GM18873 (cell line): ENCODE data around the gene BATF2.
"Not testable (repeated sequence)": the region's sequence is repeated elsewhere in the genome, so short reads cannot be mapped to it uniquely, and the experiment has no call there.

Source experiments
- ATAC-seq: cut with Tn5 transposase; IDR thresholded peaks from one replicate; pipeline ENCODE4 v1.9.1; 2021; ENCODE audit warnings: mild to moderate bottlenecking, moderate library complexity, moderate number of reproducible peaks; ENCODE audit not compliant: unreplicated experiment, low FRiP score

BATF2 gene

DNA sequence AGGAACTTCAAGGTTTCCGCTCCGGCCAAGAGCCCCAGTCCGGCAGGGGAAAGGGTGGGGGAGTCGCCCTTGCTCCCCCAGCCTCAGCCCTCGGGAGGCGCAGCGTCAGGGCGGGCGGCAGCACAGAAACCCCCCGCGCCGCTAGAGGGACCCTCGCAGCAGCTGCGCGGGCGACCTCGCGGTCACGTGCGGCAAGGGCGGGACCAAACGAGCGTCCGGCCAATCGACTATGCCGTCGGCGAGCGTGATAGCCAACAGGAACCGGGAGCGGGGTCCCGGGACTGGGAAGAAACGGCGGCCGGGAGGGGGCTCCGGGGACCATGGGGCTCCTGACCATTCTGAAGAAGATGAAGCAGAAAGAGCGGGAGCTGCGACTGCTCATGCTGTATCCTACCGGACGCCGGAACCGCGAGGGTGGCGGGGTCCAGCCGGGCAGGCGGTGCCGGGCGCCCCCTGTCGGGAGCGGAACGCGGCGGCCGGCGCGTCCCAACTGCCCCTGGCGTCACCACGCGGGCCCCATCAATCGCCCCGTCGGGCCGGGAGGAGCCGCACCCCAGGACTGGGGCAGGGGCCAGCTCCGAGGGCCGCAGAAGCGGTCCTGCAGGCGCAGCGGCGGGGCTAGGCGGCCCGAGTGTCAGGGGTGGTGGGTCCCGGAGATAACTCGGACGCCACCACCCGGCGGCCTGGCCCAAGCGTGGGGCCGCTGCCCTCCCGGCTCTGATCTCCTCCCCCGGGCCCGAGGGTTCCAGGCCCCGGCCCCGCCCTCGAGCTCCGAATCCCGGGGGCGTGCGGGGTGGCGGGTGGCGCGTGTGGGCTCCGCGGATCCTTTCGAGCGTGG lies 17.3 kb upstream of the BATF2 start, which contains the start of gene ARL2:
TSS of gene ARL2 (plus strand) at position 273 of the 838 bp plus-strand sequence. CDS start at position 321, 48 bp downstream.
- peak; percentile 70 for ATAC-seq

DNA sequence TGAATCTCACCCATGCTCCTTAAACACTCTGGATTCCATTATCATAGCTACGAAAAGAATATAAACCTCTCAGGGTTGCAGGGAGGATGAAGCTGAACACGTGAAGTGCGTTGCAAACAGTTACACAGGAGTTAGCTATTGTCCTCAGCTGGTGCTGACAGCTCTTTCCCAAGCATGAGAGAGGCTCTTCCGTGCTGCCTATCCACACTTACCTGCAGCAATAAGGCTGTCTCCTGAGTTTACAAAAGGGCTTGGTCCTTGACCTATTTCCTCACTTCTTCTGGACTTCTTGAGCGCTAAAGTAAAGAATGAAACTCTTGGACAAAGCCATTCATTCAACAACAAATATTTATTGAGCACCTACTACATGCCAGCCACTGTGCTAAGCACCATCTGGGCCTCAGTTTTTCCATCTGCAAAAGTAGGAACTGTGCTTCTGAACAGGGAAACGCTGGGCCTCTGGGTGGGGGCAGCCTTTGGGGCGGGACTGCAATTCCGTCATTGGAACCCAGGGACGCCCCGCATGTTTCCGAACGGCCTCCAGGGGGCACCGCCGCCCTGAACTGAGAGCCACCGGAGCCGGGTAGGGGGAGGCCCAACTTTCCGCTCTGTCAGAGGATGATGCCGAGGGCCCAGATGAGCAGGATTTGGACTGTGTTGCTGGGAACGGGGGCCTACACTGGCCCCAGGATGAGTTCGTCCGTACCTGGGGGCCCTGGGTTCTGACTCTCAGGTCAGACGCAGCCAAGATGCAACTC lies 16.5 kb upstream of the BATF2 start:
- peak; percentile 59 for ATAC-seq

DNA sequence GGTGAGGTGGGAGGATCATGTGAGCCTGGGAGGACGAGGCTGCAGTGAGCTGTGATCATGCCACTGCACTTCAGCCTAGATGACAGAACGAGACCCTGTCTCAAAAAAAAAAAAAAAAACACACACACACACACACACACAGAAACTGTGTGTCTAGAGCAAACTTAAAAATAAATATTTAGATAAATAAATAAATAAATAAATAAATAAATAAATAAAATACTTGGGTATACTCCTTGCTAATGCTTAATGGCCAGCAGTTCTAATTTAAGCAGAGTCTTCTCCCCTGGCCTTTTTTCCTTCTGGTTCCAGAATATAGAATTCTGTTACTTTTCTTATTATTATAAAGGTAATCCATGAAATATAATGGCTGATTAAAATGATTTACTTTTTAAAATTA lies 12.1 kb upstream of the BATF2 start:
- ATAC-seq: no peak

DNA sequence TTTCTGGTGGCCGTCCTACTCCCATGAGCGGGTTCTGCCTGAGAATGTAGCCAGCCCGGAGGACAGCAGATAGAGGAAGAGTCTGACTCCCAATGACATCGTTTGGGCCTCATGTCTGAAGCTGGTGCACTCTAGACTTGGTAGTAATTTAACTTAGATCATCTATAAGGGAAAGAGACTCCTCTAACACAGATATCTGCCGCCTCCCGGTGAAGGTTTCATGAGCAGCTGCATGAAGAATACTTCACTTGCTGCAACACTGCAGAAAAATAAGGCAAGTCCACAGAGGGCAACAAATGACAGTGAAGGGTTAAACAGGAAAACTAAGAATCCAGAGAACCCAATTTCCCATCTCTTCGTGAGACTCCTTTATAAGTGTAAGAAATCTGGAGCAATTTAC lies 11.2 kb upstream of the BATF2 start:
- no peak for ATAC-seq

DNA sequence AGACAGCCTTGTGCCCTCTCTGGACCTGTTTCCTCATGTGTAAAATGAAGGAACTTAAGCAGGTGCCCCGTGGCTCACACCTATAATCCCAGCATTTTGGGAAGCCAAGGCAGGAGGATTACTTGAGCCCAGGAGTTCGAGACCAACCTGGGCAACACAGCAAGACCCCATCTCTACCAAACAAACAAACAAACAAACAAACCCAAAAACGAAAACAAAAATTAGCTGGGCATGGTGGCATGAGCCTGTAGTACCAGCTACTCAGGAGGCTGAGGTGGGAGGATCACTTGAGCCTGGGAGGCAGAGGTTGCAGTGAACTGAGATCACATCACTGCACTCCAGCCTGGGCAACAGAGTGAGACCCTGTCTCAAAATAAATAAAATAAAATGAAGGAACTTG lies 7.2 kb upstream of the BATF2 start:
- not testable (repeated sequence) for ATAC-seq

DNA sequence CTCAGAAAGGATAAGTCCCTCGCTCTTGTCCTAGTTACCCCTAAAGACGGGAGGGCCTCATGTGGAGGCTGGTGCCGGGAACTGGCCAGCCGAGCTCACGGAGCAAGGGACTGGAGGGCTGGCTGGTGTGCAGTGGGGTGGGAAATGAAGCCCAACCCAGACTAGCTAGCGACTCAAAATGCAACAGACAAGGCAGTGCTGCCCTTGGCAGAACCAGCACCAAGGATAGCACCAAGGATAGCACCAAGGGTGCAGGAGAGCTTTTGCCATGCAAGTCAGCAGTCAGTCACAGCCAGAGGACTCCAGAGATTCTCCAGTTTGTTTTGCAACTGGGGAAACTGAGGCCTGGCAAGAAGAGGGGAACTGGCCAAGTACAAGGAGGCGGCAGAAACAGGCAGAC lies 6.5 kb upstream of the BATF2 start:
- no peak for ATAC-seq

DNA sequence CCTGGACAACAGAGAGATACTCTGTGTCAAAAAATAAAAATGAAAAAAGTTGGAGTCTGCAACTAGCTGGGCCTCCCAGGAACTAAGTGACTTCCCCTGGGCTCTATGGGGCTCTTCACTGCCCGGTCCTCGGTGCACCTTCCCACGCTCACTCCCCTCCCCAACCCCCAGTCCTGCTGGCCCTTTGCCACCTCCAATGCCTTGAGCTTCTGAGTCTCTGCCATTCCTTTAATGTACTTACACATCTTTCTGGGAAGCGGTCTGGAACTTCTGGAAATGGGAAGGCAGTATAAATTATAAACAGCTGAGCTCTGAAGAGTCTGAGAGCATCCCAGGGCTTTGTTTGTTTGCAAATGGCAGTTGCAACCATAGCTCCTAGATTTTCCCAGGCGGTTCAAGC lies 5.9 kb upstream of the BATF2 start:
- ATAC-seq: no peak

DNA sequence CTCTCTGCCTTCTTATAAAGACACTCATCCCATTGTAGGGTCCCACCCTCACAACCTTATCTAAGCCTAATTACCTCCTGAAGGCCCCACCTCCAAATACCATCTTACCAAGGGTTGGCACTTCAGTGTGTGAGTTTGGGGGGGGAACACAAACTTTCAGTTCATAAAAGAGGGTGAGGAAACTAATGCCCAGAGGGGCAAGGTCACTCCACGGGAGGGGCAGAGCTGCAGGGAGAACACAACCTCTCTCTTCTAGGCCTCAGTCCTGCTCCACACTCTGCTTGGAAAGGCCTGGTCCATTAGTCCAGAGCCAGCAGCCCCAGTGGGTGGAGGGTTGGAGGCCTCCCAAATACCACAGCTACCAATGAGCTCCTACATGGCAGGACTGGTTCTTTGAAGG lies 2.7 kb upstream of the BATF2 start:
- no peak for ATAC-seq

DNA sequence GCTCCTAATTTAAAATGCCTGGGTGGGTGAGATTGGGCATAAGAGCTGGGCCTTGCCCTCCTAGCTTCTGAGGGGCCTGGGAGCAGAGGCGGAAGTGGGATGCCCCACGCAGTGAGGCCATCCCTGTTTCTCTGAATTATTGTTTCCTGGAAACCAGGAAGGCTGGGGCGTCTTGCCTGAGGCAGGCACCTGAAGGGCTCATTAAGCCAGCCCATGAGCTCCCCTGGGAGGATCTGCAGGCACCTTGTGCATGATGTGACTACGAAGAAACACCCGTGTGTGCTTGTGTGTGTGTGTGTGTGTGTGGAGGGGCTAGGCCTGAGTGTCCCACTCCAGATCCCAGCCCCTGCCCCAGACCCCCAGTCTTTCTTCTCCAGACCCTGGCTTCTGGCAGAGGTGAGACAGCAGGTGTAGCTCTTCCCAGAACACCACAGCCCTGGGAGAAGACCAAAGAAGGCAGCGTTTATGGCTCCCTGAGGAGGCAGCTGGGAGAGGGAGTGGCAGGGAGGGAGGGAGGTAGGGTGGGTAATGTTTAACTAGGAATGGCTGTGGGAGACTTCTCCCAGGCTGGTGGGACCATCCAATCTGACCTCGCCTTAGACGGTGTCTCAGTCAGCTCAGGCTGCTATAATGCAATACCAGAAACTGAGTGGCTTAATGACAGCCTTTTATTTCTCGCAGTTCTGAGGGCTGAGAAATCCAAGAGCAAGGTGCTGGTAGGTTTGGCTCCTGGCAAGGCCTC lies 2.1 kb upstream of the BATF2 start:
- ATAC-seq: no peak

DNA sequence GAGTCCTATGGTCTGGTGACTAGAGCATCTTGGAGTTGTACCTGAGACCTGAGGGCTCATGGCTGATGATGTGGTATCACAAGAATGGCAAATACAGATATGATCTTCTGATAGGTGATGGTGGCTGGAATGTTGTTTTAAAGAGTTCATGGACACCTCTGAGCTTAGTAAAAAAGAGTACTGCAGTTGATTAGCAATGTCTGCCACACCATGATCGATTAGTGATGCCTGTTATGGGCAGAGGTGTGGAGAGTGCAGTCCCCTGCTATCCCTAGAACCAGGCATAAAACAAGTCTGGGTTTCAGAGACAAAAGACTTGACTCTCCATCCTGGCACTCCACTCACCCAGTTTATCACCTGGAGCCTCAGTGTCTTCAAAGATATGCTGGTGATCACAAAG lies 1.4 kb upstream of the BATF2 start:
- no peak for ATAC-seq

DNA sequence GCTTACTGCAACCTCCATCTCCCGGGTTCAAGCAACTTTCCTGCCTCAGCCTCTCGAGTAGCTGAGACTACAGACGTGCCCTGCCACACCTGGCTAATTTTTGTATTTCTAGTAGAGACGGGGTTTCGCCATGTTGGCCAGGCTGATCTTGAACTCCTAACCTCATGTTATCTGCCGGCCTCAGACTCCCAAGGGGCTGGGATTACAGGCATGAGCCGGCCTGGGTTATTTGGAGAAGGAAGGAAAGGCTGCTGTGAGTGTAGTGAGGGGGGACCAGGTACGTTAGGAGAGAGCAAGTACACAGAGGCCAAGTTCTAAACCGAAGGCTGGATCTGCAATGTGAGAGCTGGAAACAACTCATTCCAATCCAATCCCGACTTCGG lies 453 bp downstream of the BATF2 start:
- no peak for ATAC-seq

DNA sequence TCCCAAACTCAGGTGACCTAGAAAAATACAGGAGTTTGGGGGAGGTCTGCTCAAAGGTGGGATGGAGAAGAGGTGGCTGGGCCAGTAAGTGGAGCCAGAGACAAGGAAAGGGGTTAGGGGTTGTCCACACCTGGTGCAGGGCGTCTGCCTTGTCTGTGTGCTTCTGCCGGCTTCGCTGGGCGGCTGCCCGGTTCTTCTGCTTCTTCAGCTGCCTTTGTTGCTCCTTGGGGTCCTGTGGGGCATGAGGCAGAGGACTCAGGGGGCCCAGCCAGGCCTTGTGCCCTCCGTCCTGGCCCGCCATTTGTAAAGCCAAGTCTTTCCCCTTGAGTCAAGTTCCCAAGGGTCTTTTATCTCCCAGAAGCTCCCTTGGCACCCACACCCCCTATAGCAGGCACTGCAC lies 2.5 kb downstream of the BATF2 start:
- no peak for ATAC-seq

DNA sequence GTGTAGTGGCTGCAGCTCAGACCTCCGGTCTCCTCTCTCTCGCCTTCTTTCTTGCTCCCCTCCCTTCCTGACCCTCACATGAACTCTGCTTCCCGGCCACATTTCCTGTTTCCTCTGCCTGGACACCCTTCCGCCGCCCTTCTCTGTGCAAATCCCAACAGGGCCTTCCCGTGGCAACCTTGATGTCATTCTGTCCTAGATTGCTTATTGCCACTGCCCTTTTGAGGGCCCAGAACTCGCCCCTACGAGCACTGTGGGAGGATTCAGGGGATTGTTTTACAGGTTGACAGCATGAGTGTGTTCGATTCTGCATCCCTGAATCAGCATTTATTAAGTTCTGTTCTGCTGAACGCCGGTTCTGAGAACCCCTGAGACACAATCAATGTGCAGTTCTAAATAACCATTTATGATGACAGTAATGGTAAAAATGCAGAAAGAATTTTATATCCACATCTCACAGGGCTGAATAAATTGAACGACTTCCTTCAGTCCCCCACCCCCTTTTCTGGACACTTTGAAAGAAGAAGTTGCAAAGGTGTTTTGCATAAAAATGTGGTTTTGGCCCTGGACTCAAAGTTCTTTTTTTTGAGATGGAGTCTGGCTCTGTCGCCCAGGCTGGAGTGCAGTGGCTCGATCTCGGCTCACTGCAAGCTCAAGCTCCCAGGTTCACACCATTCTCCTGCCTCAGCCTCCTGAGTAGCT lies 6.4 kb downstream of the BATF2 start:
- no peak for ATAC-seq

DNA sequence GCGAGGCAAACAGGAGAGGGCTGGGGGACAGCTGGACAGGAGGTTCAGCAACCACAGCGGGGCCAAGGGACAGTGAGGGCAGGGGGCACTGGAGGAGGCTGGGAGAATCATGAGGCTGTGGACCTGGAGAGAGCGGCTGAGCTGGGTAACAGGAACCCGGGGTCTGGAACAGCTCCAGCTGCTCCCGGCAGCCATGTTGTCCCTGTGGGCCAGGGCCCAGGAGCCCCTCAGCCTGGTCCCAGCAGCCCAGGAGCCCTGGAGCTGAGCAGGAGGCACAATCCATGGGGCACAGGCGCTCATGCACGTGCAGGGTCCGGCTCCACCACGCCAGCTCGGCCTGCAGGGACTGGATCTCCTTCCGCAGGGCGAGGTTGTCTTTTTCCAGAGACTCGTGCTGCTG lies 7.4 kb downstream of the BATF2 start:
- ATAC-seq: no peak

DNA sequence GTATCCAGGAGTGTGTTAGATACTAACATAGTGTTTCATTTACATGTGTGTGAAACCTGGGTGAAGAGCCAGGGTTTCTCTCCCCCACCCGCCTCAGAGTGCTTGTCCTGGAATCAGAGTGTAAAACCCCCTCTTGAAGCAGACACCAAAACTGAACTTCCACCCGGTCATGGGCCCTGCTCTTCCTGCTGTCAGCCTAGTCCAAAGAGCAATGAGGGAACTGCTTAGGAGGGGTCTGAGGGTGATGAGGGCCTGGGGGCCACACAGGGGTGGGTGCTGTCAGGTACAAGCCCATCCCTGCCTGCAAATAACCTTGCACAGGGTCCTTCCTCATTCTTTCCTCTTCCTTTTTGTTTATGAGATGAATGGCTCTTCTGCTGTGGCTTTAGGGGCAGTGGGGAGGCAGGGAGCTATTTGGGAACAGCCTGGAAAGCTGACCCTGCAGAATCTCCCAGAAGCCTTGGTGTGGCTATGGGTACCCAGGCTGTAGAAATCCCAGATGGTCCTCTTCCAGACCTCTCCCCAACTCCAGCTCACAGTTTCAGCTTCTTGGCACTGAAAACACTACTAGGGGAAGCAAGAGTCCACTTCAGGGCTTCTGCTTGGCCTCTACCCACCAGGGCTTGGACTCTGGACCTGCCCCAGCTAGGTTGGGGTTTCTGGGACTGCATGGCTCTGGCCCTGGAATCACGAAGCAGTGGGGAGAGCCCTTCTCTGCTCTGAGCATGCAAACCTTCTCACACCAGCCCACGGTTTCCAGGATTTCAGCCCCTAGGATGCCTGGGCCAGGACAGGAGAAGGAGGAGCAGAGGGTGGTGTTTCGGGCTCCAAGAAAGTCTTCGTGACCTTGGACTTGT lies 8.5 kb downstream of the BATF2 start:
- no peak for ATAC-seq

DNA sequence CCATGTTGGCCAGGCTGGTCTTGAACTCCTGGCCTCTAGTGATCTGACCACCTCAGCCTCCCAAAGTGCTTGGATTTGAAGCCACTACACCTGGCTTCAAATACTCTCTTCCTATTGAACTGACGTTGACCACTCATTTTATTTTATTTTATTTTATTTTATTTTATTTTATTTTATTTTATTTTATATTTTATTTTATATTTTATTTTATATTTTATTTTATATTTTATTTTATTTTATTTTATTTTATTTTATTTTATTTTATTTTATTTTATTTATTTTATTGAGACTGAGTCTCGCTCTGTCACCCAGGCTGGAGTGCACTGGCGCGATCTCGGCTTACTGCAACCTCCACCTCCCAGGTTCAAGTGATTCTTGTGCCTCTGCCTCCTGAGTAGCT lies 13.4 kb downstream of the BATF2 start:
- ATAC-seq: not testable (repeated sequence)

DNA sequence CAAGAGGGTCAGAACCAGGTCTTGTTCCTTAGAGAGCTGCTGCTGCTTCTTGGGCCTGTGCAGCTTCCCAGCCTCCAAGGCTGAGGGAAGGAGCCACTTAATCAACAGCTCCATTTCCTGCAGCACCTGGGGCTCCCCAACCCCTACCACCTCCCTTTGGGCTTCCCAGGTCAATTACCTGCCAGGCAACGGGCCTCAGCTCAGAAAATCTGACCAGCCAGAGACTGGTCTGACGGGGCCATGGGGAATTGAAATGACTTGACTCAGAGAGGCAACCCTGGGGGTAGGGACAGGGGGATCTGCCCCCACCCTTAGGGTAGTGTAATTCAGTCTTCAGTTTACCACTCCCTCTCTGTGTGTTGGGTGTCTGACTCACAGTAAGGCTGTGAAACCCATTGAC lies 20.1 kb downstream of the BATF2 start:
- ATAC-seq: no peak

DNA sequence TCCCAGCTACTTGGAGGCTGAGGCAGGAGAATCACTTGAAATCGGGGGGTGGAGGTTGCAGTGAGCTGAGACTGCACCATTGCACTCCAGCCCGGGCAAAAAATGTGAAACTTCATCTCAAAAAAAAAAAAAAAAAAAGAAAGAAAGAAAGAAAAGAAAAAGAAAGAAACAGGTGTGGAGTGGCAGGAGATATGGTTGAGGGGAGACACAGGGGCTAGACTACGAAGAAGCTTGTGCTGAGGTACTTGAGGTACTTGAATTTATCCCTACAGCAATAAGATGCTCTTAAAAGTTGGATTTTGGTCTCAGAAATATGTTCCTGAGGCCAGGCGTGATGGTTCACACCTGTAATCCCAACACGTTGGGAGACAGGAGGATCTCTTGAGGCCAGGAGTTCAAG lies 22.6 kb downstream of the BATF2 start:
- ATAC-seq: no peak

DNA sequence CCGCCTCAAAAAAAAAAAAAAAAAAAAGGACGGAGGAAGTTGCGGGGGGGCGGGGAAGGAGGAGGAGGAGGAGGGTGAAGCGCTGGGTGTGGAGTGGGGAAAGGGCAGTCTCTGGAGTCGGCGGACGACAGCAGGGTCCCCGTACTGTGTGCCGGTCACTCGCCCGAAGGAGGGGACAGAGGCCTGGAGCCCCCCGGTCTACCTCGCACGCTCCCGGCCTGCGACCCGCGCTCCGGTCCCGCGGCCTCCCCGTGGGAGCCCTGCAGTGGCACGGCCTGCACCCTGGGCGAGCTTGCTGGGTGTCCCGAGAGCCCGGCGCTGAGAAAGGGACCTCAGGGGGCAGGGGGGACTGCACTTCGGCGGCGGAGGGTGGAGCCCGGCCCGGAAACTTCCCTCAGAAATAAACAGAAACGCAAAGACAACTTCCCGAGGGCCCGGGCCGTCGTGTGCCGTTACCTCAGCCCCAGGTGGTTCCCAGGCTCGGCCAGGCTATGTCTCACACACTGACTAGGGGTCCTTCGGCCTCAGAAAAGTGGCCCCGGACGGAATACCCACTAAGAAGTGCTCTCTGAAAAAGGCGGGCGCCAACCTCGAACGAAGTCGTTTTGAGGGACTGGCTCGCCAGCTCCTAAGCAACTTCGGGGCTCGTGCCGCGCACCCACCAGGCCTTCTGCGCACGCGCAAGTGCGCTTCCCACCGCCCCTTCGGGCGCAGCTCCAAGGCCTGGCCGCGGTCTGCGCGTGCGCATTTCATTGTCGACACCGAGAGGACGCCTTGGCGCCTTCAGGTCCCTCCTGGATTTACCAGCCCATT lies 25.1 kb downstream of the BATF2 start, which contains the start of gene MAJIN:
TSS of gene MAJIN (minus strand) at position 688 of the 813 bp plus-strand sequence. CDS start 12,703 bp downstream, outside the sequence.
- no peak for ATAC-seq
